ENCODE results near the gene LAIR1.
"Not testable (repeated sequence)": the region's sequence is repeated elsewhere in the genome, so short reads cannot be mapped to it uniquely, and the experiment has no call there.

LAIR1 gene, protein sequence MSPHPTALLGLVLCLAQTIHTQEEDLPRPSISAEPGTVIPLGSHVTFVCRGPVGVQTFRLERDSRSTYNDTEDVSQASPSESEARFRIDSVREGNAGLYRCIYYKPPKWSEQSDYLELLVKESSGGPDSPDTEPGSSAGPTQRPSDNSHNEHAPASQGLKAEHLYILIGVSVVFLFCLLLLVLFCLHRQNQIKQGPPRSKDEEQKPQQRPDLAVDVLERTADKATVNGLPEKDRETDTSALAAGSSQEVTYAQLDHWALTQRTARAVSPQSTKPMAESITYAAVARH

DNA sequence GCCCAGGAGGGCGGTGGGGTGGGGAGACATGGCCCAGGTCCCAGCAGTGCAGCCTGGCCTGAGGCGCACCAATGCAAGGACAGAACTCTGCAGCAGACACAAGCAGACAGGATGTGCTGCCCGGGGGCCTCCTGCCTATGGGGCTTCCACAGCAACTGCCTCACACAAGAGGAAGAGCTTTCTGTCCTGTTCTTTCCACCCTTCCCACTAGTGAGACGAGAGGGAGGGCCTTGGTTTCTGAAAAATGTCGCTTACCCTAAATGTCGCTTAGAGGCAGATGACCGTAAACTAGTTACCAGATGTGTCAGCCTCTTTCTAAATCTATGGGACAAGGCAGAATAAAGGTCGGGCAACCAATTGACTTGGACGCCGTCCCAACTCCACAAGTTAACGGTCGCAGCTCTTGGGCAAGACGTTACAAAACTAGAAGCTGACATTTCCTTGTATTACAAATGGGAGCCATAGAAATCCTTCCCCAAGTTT is at the start of gene LAIR1:
TSS of gene LAIR1 (minus strand) at position 157 of the 483 bp plus-strand sequence. CDS start at position 30, 127 bp downstream.
- DNase-seq, result no peak

DNA sequence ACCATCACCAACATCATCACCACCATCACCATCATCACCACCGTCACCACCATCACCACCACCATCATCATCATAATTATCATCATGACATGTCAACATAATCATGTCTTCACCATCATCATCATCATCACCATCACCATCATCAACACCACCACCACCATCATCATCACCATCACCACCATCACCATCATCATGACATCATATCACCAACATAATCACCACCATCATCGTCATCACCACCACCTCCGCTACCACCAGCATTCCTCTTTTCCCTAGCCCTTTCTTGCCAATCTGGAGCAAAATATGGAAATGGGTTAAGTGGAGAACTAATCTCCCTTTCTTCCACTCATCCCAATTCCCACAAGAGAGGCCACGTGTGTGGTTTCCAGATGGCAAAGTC is 49.4 kb upstream of the LAIR1 start:
- DNase-seq, result no peak

DNA sequence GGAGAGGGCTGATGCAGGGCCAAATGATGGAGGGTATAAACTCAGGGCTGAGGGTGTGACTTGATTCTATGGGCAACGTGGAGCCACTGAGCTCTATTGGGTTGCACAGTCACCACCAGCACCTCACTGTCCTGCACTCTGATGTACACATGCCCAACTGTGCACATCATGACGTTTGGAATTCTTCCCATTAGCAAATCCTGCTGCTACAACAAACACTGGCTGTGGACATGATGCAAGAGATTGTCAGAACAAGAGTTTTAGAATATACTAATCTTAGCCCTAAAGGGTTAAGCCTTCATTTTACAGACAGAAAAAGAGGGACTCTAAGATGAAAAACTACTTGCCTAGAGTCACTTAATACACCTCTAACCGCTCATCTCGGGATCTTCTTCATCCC is 48.1 kb upstream of the LAIR1 start:
- no peak for DNase-seq

DNA sequence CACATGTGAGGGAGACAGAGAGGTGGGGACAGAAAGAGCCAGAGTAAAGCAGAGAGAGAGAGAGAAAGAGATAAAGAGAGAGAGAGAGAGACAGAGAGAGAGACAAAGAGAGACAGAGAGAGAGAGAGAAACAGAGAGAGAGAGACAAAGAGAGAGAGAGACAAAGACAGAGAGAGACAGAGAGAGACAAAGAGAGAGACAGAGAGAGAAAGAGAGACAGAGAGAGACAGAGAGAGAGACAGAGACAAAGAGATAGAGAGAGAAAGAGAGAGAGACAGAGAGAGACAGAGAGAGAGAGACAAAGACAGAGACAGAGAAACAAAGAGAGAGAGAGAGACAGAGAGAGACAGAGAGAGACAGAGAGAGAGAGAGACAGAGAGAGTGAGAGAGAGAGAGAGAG is 46.3 kb upstream of the LAIR1 start:
- no peak for DNase-seq

DNA sequence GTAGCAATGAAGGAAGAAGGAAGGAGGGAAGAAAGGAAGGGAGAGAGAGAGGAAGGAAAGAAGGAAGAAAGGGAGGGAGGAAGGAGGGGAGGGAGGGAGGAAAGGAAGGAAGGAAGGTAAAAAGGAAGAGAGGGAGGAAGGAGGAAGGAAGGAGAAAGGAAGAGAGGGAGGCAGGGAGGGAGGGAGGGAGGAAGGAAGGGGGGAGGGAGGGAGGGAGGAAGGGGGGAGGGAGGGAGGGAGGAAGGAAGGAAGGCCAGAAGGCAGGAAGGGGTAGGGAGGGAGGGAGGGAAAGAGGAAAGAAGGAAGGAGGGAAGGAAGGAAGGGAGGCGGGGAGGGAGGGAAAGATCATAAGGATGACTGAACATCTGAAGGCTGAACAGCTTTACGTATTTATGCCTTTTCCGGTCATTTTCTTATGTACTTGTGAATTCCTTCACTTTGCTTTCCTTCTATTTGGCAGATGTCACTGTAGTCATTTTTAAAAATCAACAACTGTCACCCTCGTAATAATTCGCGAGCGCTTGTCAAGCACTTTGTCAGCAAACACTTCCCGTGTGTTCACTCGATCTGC is 43.8 kb upstream of the LAIR1 start:
- DNase-seq, result no peak

DNA sequence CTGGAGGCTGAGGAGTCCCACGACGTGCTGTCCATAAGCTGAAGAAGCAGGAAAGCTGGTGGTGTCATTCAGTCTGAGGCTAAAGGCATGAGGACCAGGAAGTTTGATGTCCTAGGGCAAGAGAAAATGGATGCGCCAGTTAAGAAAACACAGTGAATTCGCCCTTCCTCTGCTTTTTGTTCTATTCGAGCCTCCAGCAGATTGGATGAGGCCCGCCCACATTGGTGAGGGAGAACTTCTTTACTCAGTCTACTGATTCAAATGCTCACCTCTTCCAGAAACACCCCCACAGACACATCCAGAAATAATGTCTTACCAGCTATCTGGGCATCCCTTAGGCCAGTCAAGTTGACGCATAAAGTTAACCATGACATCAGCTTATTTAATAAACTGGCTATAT is 43.0 kb upstream of the LAIR1 start:
- no peak for DNase-seq

DNA sequence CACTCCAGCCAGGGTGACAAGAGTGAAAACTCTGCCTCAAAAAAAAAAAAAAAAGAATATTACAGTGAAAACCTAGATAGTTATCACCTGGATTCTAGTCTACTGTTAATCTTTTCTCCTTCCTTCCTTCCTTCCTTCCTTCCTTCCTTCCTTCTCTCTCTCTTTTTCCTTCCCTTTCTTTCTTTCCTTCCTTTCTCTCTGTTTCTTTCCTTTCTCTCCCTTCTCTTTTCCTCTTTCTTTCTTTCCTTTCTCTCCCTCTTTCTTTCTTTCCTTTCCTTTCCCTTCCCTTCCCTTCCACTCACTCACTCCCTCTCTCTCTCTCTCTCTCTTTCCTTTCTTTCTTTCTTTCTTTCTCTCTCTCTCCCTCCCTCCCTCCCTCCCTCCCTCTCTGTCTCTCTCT is 40.9 kb upstream of the LAIR1 start:
- no peak for DNase-seq

DNA sequence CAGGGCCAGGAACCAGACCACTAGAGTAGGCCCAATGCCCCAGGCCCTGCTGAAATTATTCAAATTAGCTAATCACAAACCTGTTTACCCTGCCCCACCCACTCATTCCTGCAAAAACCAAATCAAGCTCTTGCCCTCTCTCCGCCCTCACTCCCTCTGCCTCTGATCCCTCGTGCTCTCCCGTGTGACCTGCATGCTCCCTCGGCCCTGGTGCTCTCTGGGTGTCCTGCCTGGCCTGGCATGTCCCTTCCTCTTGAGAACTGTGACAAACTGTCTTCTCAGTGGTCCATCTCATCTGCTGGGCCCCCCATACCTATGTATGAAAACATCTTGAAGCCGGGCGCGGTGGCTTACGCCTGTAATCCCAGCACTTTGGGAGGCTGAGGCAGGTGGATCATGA is 38.3 kb upstream of the LAIR1 start:
- DNase-seq, result no peak

DNA sequence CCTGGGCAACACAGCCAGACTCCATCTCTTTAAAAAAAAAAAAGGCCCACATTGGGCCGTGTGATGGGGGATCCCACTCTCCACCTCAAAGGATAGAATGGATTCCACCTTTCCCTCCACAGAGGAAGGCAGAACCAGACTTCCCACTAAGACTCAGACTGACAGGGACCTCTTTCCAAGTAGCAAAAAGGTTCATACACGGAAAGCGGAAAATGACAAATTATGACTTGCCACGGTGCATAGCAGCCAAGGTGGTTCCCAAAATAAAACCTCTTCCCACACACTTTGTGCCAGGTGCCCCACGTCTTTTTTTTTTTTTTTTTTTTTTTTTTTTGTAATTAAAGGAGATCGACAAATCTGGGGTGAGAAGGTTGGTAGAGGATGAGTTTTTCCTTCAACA is 36.2 kb upstream of the LAIR1 start:
- DNase-seq, result no peak

DNA sequence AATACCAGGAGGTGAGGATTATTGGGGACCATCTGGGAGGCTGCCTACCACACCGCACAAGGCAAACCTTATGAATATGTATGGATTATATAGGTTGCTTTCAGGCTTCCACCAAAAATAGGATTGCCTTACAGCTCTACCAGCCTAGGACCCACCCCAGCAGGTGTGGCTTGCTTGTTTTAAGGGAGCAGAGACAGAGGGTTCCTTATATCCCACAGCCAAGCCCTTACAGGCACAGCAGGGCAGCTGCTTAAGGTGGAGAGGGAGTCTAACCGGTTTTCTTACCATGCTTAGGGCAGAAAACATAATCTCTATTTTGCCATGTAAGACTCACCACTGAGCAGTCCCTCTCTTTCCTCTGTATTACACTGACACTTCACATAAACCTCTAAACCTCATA is 34.5 kb upstream of the LAIR1 start:
- DNase-seq, result no peak

DNA sequence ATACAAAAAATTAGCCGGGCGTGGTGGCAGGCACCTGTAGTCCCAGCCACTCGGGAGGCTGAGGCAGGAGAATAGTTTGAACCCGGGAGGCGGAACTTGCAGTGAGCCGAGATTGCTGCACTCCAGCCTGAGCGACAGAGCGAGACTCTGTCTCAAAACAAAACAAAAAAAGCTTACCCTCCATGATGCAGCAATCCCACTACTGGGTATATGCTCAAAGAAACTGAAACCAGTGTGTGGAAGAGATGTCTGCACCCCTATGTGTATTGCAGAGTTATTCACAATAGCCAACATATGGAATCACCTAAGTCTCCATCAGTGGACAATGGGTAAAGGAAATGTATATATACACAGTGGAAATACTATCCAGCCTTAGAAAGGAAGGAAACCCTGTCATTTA is 31.0 kb upstream of the LAIR1 start:
- no peak for DNase-seq

DNA sequence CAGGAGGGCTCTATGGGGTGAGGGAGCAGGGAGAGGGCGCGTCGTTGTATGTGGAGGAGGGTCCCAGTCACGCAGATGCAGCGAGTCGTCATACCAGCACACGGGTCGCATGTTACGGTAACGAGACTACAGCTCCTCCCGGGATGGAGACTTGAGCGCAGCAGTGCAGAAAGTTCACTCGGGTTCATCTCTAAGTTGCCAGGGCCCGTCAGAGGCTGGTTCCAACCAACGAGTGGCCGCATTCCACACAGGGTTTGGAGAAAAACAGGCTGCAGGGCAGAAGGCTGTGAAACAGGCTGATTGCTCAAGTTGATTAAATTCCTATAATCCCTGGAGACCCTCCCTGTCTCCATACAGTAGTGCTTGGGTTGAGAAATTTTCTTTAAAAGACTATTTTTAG is 28.6 kb upstream of the LAIR1 start:
- no peak for DNase-seq

DNA sequence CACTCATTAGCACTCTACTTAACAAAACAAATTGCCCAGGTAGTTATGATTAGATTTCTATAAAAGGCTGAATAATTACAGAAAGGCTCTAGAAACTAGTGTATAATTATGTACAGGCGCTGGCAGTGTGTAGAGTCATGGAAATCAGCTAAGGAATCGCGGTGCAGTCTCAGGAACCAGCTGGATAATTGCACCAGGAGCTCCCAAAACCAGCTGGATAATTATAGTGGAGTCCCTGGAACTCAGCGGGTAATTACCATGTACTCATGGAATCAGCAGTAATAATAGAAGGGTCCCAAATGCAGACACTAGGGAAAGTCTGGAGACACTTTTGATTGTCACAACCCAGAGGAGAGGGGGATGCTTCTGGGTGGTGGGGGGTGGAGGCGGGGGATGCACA is 27.4 kb upstream of the LAIR1 start:
- no peak for DNase-seq

DNA sequence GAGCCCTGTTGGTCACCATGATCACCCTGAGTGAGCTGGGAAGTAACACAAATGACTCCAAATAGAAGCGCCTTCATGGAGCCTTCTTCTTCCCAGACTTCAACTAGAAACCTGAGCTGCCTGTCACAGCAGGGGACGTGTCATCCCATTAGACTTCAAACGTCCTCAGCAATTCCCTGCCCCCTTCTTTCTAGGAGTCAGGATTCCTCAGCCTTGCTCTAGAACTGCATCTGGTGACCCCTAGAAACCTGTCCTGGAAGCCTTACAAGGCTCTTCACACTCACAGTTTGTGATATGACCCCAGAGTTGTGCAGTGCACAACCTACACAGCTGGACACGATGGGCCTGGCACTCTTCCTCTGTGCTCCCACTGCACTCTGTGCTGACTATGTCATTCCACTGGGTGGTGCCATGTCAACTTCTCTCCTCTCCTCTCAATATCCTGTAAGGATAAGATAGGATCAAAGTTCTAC is 26.9 kb upstream of the LAIR1 start:
- no peak for DNase-seq

DNA sequence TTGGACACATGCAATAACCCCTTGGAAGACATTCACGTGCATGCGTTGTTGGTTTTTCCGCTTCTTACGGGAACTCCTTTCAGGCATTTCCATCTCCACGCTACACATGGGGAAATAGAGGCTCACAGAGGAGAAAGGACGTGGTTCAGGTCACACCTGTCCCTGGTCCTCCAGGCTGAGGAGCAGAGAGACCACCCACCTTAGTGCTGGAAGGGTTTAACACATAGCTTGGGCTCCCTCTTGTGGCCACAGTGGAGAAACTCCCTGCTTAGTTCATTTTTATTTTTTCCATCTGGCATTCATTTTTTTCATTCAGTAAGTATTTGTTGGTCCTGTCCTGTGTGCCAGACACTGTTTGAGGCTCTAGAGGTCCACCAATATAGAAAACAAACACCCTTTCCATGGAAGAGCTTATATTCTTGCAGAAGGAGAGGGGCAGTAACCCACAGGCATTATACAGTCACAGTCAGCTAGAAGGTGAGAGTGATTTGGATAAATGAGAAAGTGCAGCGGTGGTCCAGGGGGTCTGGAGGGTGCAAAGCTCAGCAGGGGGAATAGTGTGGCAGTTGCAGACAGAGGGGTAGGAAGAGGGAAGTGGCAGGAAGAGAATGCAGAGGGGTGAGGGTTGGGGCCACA is 26.3 kb upstream of the LAIR1 start:
- no peak for DNase-seq

DNA sequence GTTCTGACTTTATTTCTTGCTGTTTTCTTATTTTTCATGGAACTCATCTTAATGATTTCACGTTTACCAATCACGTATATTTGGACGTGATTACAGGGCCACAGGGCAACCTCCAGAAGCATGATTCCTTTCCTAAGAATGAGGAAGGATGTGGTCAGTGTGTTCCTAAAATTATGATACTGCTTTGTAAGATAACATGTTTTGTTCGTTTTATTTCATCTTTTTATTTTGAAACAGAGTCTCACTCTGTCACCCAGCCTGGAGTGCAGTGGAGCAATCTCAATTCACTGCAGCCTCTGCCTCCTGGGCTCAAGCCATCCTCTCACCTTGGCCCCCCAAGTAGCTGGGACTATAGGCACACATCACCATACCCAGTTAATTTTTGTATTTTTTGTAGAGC is 24.8 kb upstream of the LAIR1 start:
- no peak for DNase-seq

DNA sequence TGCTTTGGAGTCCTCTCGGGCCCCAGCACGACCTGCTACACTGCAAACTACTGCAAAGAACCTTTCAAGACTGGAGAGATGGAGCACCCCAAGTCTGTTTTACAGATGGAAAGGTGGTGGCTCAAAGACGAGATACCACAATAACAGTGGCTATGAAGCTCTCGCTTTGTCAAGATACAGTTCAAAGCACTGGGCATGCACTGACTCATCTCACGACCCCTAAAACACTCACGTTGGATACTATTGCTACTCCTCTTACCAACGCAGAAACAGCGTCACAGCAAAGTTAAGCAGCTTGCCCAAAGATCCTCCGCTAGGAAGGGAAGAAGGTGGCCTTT is 24.0 kb upstream of the LAIR1 start:
- DNase-seq, result no peak

DNA sequence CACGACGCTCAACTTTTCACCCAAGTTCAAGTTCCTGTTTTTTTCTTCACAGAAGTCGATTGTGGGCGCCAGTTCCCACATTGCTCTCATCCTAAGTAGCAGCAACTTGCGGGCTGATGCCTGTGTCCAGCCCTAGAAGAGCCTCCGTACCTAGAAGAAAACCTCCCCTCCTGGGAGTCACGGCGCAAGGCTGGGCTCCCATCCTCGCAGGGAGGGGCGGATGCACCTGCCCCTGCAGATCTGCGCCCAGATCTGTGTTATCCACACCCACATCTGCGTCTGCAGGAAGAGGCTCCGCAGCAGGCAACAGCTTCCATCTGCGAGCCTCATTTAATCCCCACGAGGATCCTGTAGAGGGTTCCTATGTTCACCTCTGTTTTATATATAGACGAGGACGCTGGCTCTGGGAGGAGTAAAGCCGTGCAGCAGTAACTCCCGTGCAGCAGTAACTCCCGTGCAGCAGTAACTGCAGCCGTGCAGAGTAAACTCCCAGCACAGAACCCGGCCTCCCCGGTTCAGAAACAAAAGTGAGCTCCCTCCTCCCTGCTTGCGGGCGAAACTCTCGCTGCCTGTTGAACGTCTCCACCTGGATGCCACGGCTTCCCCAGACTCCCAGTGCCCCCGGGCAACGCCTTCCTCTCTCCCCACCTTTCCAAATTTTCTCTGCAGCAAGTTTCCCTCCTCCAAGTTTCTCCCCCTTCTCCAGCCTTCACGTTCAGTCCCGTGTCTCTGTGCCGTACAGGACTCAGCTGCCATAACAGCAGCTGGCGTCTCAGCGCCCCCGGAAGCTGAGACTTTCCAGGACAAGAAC is 23.5 kb upstream of the LAIR1 start:
- no peak for DNase-seq

DNA sequence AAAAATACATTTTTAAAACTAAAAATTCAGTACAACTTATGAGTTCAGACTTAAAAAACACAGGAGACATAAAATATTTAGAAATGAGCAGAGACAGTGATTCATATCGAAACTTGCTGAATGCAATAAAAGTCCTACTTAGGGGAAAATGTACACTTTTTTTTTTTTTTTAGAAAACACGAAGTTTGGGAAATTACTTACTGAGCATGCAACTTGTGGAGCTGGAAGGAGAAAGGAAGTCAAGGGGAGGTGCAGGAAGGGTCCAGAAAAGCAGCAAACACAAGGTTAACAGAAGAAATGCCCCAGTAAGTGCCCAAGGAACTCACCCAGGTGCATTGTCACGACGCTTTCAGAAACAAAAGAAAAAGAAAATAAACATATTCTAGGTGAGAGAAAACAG is 18.6 kb upstream of the LAIR1 start:
- DNase-seq, result no peak

DNA sequence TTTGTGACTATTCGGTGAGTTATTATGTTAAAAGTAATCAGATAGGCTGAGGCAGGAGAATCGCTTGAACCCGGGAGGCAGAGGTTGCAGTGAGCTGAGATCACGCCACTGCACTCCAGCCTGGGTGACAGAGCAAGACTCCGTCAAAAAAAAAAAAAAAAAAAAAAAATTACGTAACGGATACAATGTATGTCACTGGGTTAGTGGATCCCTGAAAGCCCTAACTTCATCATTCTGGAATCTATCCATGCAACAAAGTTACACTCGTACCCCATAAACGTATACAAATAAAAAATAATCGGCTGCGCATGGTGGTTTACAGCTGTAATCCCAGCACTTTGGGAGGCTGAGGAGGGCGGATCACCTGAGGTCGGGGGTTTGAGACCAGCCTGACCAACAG is 17.3 kb upstream of the LAIR1 start:
- DNase-seq, result not testable (repeated sequence)

DNA sequence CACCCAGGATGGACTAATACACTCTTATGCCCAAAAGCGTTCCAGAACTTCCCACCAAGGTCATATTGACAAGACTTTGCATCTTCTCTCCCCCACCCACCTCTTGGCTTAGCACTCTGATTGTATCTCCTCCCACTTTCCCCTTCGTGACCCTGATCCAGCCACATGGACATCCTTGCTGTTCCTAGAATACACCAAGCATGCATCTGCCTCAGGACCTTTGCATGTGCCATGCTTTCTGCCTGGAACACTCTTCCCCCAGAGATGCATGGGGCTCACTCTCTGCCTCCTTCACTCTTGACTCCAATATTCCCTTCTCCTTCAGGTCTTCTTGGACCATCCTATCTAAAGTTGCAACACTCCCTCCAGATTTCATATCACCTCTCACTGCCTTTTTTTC is 16.2 kb upstream of the LAIR1 start:
- DNase-seq, result no peak

DNA sequence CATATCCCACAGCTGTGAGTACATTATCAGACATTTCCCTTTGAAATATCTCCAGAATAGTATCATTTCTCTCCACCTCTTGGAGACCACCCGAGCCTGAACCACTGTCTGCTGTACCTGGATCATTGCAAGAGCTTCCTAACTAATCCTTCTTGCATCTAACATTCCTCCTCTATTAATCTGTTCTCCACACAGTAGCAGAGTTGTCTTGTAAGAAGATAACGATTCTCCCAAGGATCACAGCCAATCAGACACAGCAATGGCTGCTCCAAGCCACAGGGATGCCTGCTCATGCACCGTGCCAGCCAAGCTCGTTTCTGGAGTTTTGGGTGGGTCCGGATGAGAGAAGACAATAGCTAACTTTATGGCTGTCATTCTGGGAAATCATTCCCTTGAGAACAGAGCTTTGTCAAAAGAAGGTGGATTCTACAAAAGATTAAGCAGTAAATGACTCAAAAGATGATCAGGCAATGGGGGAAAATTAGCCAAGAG is 14.5 kb upstream of the LAIR1 start:
- no peak for DNase-seq

DNA sequence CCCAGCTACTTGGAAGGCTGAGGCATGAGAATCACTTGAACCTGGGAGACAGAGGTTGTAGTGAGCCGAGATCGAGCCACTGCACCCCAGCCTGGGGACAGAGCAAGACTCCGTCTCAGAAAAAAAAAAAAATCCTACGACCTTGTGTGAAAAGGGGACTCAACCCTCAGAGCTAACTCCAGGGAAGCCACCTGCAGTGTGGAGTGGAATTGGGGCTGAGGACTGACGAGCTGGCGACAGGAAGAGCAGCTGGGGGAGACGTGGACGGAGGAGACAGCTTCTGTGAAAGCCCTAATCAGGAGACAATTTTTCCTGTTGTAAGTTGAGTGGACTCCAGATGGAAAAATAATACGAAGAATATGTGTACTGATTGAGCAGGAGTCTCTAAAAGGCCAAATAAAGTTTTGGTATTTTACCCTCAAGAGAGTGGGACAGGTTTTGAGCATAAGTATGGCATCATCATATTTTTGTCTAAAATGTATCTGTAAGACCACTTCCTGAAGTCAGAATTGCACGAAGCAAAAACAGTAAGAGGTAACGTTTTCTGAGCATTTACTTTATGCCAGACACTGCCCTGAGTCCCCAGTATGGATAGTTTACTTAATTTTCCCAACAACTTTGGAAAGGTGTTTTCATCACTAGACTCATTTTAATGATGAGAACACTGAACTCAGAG is 12.0 kb upstream of the LAIR1 start:
- no peak for DNase-seq

Measured in NCI-H187 treated with DMSO at 0.1 percent for 48 hours (cell line).